ENCODE measurements around the gene PTPRR.

PTPRR gene

GRCh38 chr12:70785896-70786295, 134.6 kb downstream of the PTPRR start:
- no peak for DNase-seq

- no peak for DNase-seq
Observed at GRCh38 chr12:70784042-70784668, 136.4 kb downstream of the PTPRR start.

- DNase-seq = no peak
Observed at GRCh38 chr12:70783455-70783854, 137.1 kb downstream of the PTPRR start.

GRCh38 chr12:70779250-70779649, 141.3 kb downstream of the PTPRR start:
- no peak for DNase-seq

GRCh38 chr12:70774055-70774454, 146.5 kb downstream of the PTPRR start:
- DNase-seq = no peak

- DNase-seq = no peak
Observed at GRCh38 chr12:70772836-70773235, 147.7 kb downstream of the PTPRR start.

GRCh38 chr12:70771581-70771980, 149.0 kb downstream of the PTPRR start:
- no peak for DNase-seq

GRCh38 chr12:70763666-70764065, 156.9 kb downstream of the PTPRR start:
- no peak for DNase-seq

GRCh38 chr12:70762000-70762399, 158.5 kb downstream of the PTPRR start:
- no peak for DNase-seq

GRCh38 chr12:70759161-70759918, 161.2 kb downstream of the PTPRR start:
- no peak for DNase-seq

- no peak for DNase-seq
Observed at GRCh38 chr12:70758494-70758845, 162.1 kb downstream of the PTPRR start.

- DNase-seq = no peak
Observed at GRCh38 chr12:70757830-70758493, 162.6 kb downstream of the PTPRR start.

- no peak for DNase-seq
Observed at GRCh38 chr12:70756791-70757190, 163.7 kb downstream of the PTPRR start.

GRCh38 chr12:70756118-70756517, 164.4 kb downstream of the PTPRR start:
- no peak for DNase-seq

- DNase-seq = no peak
Observed at GRCh38 chr12:70754330-70754741, 166.2 kb downstream of the PTPRR start.

- DNase-seq = no peak
Observed at GRCh38 chr12:70752327-70752726, 168.2 kb downstream of the PTPRR start.

GRCh38 chr12:70749931-70750330, 170.6 kb downstream of the PTPRR start:
- no peak for DNase-seq

- no peak for DNase-seq
Observed at GRCh38 chr12:70748809-70749208, 171.7 kb downstream of the PTPRR start.

- no peak for DNase-seq
Observed at GRCh38 chr12:70747445-70748260, 172.9 kb downstream of the PTPRR start.

- no peak for DNase-seq
Observed at GRCh38 chr12:70745048-70745447, 175.5 kb downstream of the PTPRR start.

- no peak for DNase-seq
Observed at GRCh38 chr12:70744178-70744577, 176.4 kb downstream of the PTPRR start.

- no peak for DNase-seq
Observed at GRCh38 chr12:70741256-70741655, 179.3 kb downstream of the PTPRR start.

GRCh38 chr12:70739756-70740155, 180.8 kb downstream of the PTPRR start:
- DNase-seq = no peak

All from NCI-H524 treated with DMSO at 0.1 percent for 48 hours (cell line).